ENCODE results near the gene RSBN1L.

GRCh38 chr7:77743518-77743917 lies 47.3 kb downstream of the RSBN1L start:
- TF ChIP-seq FOXA1 (IDR thresholded peaks at IDR 0.05) (no peak), SP1 (IDR thresholded peaks at IDR 0.05) (no peak), FOXM1 (IDR thresholded peaks at IDR 0.05; ENCODE audit: borderline replicate concordance) (no peak), BHLHE40 (IDR thresholded peaks at IDR 0.05; ENCODE audit: borderline replicate concordance) (no peak), CTBP1 (IDR thresholded peaks at IDR 0.05; ENCODE audit: borderline replicate concordance) (no peak), ZNF384 (IDR thresholded peaks at IDR 0.05) (no peak), L3MBTL2 (conservative IDR thresholded peaks at IDR 0.05) (no peak), PKNOX1 (IDR thresholded peaks at IDR 0.05) (no peak), HDGF (IDR thresholded peaks at IDR 0.05; ENCODE audit: borderline replicate concordance) (no peak), NFRKB (IDR thresholded peaks at IDR 0.05) (no peak), FOXK2 (IDR thresholded peaks at IDR 0.05) (no peak)

Data from HEK293T (cell line).